Measurements from ENCODE around the gene CDH2. TPM values are rescaled to one million over a fixed set of nuclear protein-coding genes. Genes with fewer than 3 reads are reported as not detected.

Gene CDH2
- total RNA-seq, 1 donor from 2014 or later, result 87.2 TPM

DNA sequence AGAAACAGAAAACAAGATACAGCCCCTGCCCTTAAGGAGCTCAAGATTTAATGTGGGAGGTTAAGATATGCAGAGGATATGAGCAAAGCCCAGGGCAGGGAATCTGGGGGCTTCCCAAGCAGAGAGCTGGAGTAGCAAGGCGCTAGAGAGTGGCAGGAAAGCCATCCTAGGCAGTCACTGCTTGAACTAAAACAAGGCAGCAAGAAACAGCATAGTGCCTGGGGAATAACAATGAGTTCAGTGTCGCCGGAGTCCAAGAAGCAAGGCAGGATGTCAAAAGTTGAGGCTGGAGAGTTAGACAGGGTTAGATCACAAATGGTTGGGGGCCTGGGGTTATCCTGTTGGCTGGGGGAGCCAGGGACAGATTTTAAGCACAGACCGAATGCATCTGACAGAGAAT is 24.6 kb downstream of the CDH2 start:
- Mint-ChIP-seq H3K4me1 (ENCODE audit: unreplicated experiment) (peaks cover 24% of the 10 kb centered on the region), H3K36me3 (ENCODE audit: unreplicated experiment) (peaks cover 2% of the 10 kb centered on the region), H3K9me3 (ENCODE audit: unreplicated experiment) (no peaks in the 10 kb centered on the region), H3K27ac (ENCODE audit: unreplicated experiment) (peak overlapping the region; percentile 38), H3K27me3 (ENCODE audit: unreplicated experiment) (no peaks in the 10 kb centered on the region), H3K4me3 (ENCODE audit: unreplicated experiment) (no peak overlapping the region)
- DNase-seq (ENCODE audit: extremely low spot score, unreplicated experiment), result no peak
- TF ChIP-seq CTCF (IDR thresholded peaks at IDR 0.05), result no peak

- H3K27ac Mint-ChIP-seq (ENCODE audit: unreplicated experiment), result no peak overlapping the region
- no peak for DNase-seq (ENCODE audit: extremely low spot score, unreplicated experiment)
- peaks cover 2% of the 10 kb centered on the region for H3K36me3 Mint-ChIP-seq (ENCODE audit: unreplicated experiment)
- no peak for TF ChIP-seq CTCF (IDR thresholded peaks at IDR 0.05)
- no peaks in the 10 kb centered on the region for H3K9me3 Mint-ChIP-seq (ENCODE audit: unreplicated experiment)
- no peaks in the 10 kb centered on the region for H3K27me3 Mint-ChIP-seq (ENCODE audit: unreplicated experiment)
- no peak overlapping the region for H3K4me3 Mint-ChIP-seq (ENCODE audit: unreplicated experiment)
- H3K4me1 Mint-ChIP-seq (ENCODE audit: unreplicated experiment), result peaks cover 24% of the 10 kb centered on the region
Observed at GRCh38 chr18:28151434-28151833, 25.5 kb downstream of the CDH2 start.

DNA sequence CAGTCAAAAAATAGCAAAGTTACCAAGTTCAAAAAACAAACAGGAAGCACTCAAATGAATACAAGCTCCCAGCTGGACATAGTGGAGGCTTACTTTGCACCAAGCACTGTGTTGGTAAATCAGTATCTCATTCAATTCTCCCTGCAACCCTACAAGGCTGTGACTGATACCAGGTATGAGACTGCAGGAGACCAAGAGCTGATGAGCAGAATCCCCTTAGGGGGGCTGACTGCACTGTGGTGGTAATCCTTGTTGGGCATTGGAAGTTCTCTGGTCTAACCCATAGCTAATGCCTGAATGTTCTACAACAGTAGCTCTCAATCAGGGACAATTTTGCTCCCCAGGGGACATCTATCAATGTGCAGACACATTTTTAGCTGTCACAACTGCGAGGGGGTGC is 26.0 kb downstream of the CDH2 start:
- no peak for TF ChIP-seq CTCF (IDR thresholded peaks at IDR 0.05)
- Mint-ChIP-seq H3K27ac (ENCODE audit: unreplicated experiment) (no peak overlapping the region), H3K4me3 (ENCODE audit: unreplicated experiment) (no peak overlapping the region), H3K4me1 (ENCODE audit: unreplicated experiment) (peaks cover 27% of the 10 kb centered on the region), H3K36me3 (ENCODE audit: unreplicated experiment) (peaks cover 2% of the 10 kb centered on the region), H3K27me3 (ENCODE audit: unreplicated experiment) (no peaks in the 10 kb centered on the region), H3K9me3 (ENCODE audit: unreplicated experiment) (no peaks in the 10 kb centered on the region)
- DNase-seq (ENCODE audit: extremely low spot score, unreplicated experiment), result no peak

DNA sequence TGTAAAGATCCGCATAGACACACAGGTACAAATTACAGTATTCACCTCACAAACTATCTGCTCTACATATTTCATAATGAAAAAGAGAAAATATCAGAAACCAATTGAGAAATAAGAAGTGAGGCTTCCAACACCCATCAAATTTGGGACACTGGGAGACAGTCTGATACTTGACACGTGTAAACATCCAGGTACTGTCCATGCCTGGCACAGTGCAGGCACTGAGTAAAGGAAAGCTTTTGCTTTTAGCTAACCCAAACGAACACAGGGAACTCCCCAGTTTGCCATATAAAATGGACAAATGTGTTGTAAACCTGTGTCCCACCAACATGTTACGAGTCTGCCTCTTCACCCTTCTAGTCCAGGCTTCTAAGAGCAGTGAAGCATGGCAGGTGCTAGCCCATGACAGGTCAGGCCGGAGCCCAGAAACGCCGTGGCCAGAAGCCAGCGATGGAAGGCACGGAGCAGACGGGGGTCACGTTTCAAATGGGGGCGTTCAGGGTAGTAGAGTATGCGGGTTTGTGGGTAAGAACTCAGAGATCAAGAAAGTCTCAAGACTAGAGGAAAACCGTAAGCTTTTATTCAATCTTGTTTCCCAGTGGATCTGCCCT is 27.0 kb downstream of the CDH2 start:
- peaks cover 27% of the 10 kb centered on the region for H3K4me1 Mint-ChIP-seq (ENCODE audit: unreplicated experiment)
- no peak overlapping the region for H3K27ac Mint-ChIP-seq (ENCODE audit: unreplicated experiment)

GRCh38 chr18:28147674-28148171 is 29.2 kb downstream of the CDH2 start:
- peaks cover 28% of the 10 kb centered on the region for H3K4me1 Mint-ChIP-seq (ENCODE audit: unreplicated experiment)
- no peak for DNase-seq (ENCODE audit: extremely low spot score, unreplicated experiment)
- no peaks in the 10 kb centered on the region for H3K27me3 Mint-ChIP-seq (ENCODE audit: unreplicated experiment)
- TF ChIP-seq CTCF (IDR thresholded peaks at IDR 0.05), result no peak
- no peak overlapping the region for H3K4me3 Mint-ChIP-seq (ENCODE audit: unreplicated experiment)
- no peak overlapping the region for H3K27ac Mint-ChIP-seq (ENCODE audit: unreplicated experiment)
- no peaks in the 10 kb centered on the region for H3K36me3 Mint-ChIP-seq (ENCODE audit: unreplicated experiment)
- no peaks in the 10 kb centered on the region for H3K9me3 Mint-ChIP-seq (ENCODE audit: unreplicated experiment)

More for the DNA sequence above, 27.0 kb downstream of the CDH2 start:
- Mint-ChIP-seq H3K27me3 (ENCODE audit: unreplicated experiment) (no peaks in the 10 kb centered on the region), H3K36me3 (ENCODE audit: unreplicated experiment) (peaks cover 2% of the 10 kb centered on the region), H3K4me3 (ENCODE audit: unreplicated experiment) (no peak overlapping the region), H3K9me3 (ENCODE audit: unreplicated experiment) (no peaks in the 10 kb centered on the region)
- DNase-seq (ENCODE audit: extremely low spot score, unreplicated experiment), result no peak
- no peak for TF ChIP-seq CTCF (IDR thresholded peaks at IDR 0.05)
